Body of pancreas (tissue), 4 donors: Measurements from ENCODE around the gene FRMD4B.

Experiments used
- POLR2A ChIP-seq, 3 donors: fragments of 450-650 bp; IDR thresholded peaks; one replicate each; pipeline ENCODE4 v1.6.1; 2016; ENCODE audit warnings: antibody characterized with exemption in 3 of 3, mild to moderate bottlenecking in 2 of 3
- TF ChIP-seq, protein P1 (sequence below), 7 experiments: fragments of 450-650 bp in 4 of 7; fragments of 200-600 bp in 3 of 7; sonication (generic) in 3 of 7; IDR thresholded peaks; one replicate each; pipeline ENCODE4 v1.5.1; 2016 to 2019; ENCODE audit warnings: antibody characterized with exemption in 7 of 7

DNA sequence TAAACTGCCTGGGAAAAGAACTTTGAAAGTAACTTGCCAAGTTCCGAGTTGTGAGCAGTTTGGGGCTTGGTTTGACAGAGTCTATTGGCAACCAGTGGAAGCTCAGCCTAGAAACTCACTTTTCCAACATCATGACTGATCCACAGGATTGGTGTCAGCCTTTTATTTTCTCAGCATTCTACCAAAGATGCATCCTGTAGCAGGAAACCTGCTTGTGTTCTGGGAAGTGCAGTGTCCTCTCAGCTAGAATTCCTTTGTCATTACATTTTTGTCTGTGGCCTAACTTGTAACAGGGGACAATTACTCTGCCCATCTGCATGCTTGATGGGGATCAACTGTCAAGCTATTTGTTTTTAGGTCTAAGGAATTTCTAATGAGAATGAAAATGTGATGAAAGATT is 146.8 kb downstream of the FRMD4B start:
- TF ChIP-seq, protein P1, sequence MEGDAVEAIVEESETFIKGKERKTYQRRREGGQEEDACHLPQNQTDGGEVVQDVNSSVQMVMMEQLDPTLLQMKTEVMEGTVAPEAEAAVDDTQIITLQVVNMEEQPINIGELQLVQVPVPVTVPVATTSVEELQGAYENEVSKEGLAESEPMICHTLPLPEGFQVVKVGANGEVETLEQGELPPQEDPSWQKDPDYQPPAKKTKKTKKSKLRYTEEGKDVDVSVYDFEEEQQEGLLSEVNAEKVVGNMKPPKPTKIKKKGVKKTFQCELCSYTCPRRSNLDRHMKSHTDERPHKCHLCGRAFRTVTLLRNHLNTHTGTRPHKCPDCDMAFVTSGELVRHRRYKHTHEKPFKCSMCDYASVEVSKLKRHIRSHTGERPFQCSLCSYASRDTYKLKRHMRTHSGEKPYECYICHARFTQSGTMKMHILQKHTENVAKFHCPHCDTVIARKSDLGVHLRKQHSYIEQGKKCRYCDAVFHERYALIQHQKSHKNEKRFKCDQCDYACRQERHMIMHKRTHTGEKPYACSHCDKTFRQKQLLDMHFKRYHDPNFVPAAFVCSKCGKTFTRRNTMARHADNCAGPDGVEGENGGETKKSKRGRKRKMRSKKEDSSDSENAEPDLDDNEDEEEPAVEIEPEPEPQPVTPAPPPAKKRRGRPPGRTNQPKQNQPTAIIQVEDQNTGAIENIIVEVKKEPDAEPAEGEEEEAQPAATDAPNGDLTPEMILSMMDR (IDR thresholded peaks at IDR 0.05), result no peak
- TF ChIP-seq POLR2A (IDR thresholded peaks at IDR 0.05), result no peak
